Gastrocnemius medialis (tissue), 4 donors: ENCODE data around the gene LINGO3. TPM values are rescaled to one million over a fixed set of nuclear protein-coding genes. Genes with fewer than 3 reads are reported as not detected.

Experiments used
- ATAC-seq, 2 donors: fragments of 150-250 bp; one replicate each; pipeline ENCODE4 v1.9.1; 2016
- DNase-seq, 2 donors: peaks; one replicate each; pipeline ENCODE4 v3.0.0-alpha.2; 2019
- H3K27ac ChIP-seq, 4 donors: fragments of 200-600 bp; sonication (generic); 1 replicate in 1 of 4; 2 replicates in 3 of 4; pipeline ENCODE4 v1.5.1; 2016 to 2018; ENCODE audit warnings: mild to moderate bottlenecking in 2 of 4, moderate library complexity in 1 of 4
- H3K27me3 ChIP-seq, 3 donors: fragments of 200-600 bp; sonication (generic) in 2 of 3; 1 replicate in 1 of 3; 2 replicates in 2 of 3; pipeline versions ENCODE4 v1.5.1 to v1.6.0; 2016 to 2019; ENCODE audit warnings: mild to moderate bottlenecking in 1 of 3, moderate library complexity in 1 of 3
- H3K36me3 ChIP-seq, 2 donors: fragments of 200-600 bp; sonication (generic) in 1 of 2; one replicate each; pipeline ENCODE4 v1.5.1; 2017 to 2018
- H3K4me1 ChIP-seq, 2 donors: fragments of 200-600 bp; sonication (generic) in 1 of 2; one replicate each; pipeline ENCODE4 v1.5.1; 2016 to 2017; ENCODE audit warnings: mild to moderate bottlenecking in 2 of 2
- H3K4me3 ChIP-seq, 4 donors: fragments of 200-600 bp; sonication (generic) in 3 of 4; 1 replicate in 1 of 4; 2 replicates in 3 of 4; pipeline ENCODE4 v1.5.1; 2016 to 2019; ENCODE audit warnings: mild to moderate bottlenecking in 2 of 4
- H3K9me3 ChIP-seq, 3 donors: fragments of 200-600 bp; sonication (generic) in 2 of 3; 1 replicate in 1 of 3; 2 replicates in 2 of 3; pipeline ENCODE4 v1.5.1; 2016 to 2019
- POLR2A ChIP-seq, 2 donors: fragments of 450-650 bp; IDR thresholded peaks; one replicate each; pipeline ENCODE4 v1.6.1; 2017; ENCODE audit warnings: antibody characterized with exemption in 2 of 2, mild to moderate bottlenecking in 2 of 2, moderate library complexity in 2 of 2
- in situ Hi-C, 4 donors: fragments of 200-750 bp; cut with MboI; loops; one replicate each; pipeline versions ENCODE4 v1.15.0 to v1.8.0; 2017; ENCODE audit warnings: low sequenced_read_pairs in 4 of 4
- intact Hi-C: fragments of 100-400 bp; cut with DNase I; formaldehyde crosslinking; loops from one replicate; pipeline ENCODE4 v1.15.1; 2023; ENCODE audit warnings: low total_unique reads
- total RNA-seq, 4 donors: library from RNA; depleted of rRNA; stranded (reverse); fragments of >200 nt; gene quantifications; one replicate each; pipeline versions ENCODE4 v1.1.0 to v1.2.3, GENCODE V29; 2016
- TF ChIP-seq, protein P1 (sequence below), 5 experiments: fragments of 450-650 bp in 3 of 5; fragments of 200-600 bp in 2 of 5; sonication (generic) in 2 of 5; IDR thresholded peaks in 4 of 5; conservative IDR thresholded peaks in 1 of 5; 1 replicate in 4 of 5; 2 replicates in 1 of 5; pipeline ENCODE4 v1.5.1; 2016 to 2019; ENCODE audit warnings: antibody characterized with exemption in 5 of 5, mild to moderate bottlenecking in 3 of 5, moderate library complexity in 3 of 5

LINGO3 gene
- total RNA-seq, 4 donors from 2014 or later, result not detected

DNA sequence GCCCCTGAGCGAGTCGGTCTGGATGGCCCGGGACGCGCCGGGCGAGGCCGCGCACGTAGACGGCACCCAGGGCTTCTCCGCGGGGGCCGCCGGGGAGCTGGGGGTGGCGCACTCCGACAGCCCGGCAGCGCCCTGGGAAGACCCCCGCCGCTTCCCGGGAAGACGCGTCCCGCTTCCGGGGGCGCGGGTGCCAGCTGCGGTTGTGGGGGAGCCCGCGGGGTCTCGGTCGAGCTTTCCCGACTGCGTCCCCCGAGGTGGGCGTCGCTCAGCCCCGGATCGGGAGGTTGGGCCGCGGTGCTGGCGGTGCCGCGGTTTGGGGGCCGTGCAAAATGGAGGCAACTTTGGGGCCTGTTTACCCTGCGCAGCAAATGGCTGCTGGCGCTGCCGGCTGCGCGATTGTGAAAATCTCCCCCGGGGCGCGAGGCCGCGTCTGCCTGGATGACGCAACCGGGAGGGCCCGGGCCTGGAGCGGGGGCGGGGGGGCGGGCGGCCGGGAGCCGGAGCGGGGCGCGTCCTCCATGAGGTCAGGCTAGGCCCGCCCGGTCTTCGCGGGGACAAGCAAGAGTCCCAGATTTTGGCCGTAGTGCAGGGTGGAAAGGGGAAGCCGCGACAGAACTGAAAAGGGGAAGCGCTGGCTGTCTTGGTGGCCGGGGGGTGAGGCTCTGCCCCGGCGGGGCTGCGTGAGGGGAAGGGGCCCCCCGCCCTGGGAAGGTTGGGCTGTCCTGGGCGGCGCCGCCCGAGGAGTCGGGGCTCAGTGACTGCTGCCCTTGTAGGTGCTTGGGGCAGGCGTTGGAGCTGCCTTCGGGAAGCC lies 37.3 kb downstream of the LINGO3 start:
- Histone ChIP-seq H3K4me3 (peak overlapping the region; percentile 88 to 100 (median 98)), H3K27ac (peak overlapping the region; percentile 99 to 100 (median 100)), H3K36me3 (peaks cover 0 to 19% of the 10 kb centered on the region in 2 donors), H3K4me1 (peaks cover 43 to 50% of the 10 kb centered on the region in 2 donors), H3K27me3 (no peaks in the 10 kb centered on the region), H3K9me3 (no peaks in the 10 kb centered on the region)
- peak; percentile 87 to 90 for TF ChIP-seq POLR2A (IDR thresholded peaks at IDR 0.05)
- TF ChIP-seq, protein P1, sequence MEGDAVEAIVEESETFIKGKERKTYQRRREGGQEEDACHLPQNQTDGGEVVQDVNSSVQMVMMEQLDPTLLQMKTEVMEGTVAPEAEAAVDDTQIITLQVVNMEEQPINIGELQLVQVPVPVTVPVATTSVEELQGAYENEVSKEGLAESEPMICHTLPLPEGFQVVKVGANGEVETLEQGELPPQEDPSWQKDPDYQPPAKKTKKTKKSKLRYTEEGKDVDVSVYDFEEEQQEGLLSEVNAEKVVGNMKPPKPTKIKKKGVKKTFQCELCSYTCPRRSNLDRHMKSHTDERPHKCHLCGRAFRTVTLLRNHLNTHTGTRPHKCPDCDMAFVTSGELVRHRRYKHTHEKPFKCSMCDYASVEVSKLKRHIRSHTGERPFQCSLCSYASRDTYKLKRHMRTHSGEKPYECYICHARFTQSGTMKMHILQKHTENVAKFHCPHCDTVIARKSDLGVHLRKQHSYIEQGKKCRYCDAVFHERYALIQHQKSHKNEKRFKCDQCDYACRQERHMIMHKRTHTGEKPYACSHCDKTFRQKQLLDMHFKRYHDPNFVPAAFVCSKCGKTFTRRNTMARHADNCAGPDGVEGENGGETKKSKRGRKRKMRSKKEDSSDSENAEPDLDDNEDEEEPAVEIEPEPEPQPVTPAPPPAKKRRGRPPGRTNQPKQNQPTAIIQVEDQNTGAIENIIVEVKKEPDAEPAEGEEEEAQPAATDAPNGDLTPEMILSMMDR (IDR thresholded peaks at IDR 0.05 in 4 of 5, conservative IDR thresholded peaks at IDR 0.05 in 1 of 5), result no peak
- intact Hi-C loops, result loop anchor here (2.0 to 5.0 kb wide), 3 partner anchors 57 to 122 kb away; partner anchors contain the start of genes LSM7 and SPPL2B
- ATAC-seq (peak; percentile 53 to 56), DNase-seq (peak; percentile 80 to 90)
- in situ Hi-C loops, result no loop called here

DNA sequence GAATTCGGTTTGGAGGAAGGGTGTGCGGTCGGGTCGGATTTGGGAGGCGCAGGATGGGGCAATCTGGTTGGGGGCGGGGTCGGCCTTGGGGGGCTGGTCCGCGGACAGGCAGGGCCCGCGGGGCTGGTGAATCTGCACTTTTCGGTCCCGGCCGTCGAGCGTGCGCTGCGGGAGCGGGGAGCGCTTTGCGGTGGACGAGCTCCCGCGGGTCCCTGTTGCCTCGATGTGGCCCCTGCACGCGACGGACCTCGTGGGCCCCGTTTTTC lies 37.9 kb downstream of the LINGO3 start:
- Histone ChIP-seq H3K27me3 (no peaks in the 10 kb centered on the region), H3K36me3 (peaks cover 0 to 19% of the 10 kb centered on the region in 2 donors), H3K9me3 (no peaks in the 10 kb centered on the region), H3K27ac (peak overlapping the region; percentile 99 to 100 (median 100)), H3K4me1 (peaks cover 38 to 45% of the 10 kb centered on the region in 2 donors), H3K4me3 (peak overlapping the region; percentile 88 to 100 (median 98))
- ATAC-seq (no peak), DNase-seq (no peak)
- TF ChIP-seq POLR2A (IDR thresholded peaks at IDR 0.05), result no peak
- TF ChIP-seq, protein P1 (IDR thresholded peaks at IDR 0.05 in 4 of 5, conservative IDR thresholded peaks at IDR 0.05 in 1 of 5), result no peak
- in situ Hi-C loops, result no loop called here
- intact Hi-C loops, result loop anchor here (2.0 to 5.0 kb wide), 3 partner anchors 57 to 122 kb away; partner anchors contain the start of genes LSM7 and SPPL2B

DNA sequence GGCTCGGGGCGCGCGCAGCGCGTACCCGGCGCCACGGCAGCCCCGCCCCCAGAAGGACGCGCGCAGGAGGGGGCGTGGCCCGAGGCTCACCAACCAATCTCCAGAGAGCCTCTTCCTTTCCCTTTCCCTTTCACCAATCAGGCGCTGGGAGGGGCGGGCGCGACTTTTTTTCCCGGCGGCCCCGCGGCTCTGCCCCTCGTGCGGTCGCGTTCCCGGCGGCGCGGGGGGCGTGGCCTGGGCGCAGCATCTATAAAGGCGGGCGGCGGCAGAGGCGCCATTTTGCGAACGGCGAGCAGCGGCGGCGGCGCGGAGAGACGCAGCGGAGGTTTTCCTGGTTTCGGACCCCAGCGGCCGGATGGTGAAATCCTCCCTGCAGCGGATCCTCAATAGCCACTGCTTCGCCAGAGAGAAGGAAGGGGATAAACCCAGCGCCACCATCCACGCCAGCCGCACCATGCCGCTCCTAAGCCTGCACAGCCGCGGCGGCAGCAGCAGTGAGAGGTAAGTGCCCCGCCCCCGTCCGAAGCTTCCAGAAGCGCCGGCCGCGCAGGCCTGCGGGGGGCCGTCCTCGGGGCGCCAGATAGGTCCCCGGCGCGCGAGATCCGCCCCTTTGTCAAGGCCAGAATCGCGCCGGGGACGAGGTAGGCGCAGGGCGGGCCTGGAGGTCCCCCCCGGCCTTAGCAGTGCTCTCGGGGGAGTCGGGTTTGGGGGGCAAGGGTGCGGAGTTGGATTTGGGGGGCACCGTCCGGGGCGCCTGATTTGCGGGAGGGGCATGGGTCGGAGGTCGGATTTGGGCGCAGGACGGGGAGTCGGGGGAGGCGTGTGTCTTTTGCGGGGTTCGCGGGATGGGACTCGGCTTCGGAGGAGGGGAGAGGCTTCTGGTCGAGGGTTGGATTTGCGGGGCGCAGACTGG lies 38.5 kb downstream of the LINGO3 start:
- in situ Hi-C loops, result no loop called here
- ATAC-seq, result peak; percentile 82 to 89
- intact Hi-C loops, result loop anchor here (1.0 to 5.0 kb wide), 6 partner anchors 13 to 173 kb away; partner anchors contain the start of genes AP3D1, IZUMO4, JSRP1 and LSM7
- H3K27me3 ChIP-seq, result no peaks in the 10 kb centered on the region
- H3K4me3 ChIP-seq, result peak overlapping the region; percentile 88 to 100 (median 98)
- H3K4me1 ChIP-seq, result peaks cover 35 to 41% of the 10 kb centered on the region in 2 donors
- TF ChIP-seq POLR2A (IDR thresholded peaks at IDR 0.05), result peak; percentile 100
- TF ChIP-seq, protein P1 (IDR thresholded peaks at IDR 0.05 in 4 of 5, conservative IDR thresholded peaks at IDR 0.05 in 1 of 5), result peak in 4 of 5 experiments; percentile 26 to 66 (median 52)
- peak; percentile 97 to 99 for DNase-seq
- H3K9me3 ChIP-seq, result no peaks in the 10 kb centered on the region
- H3K36me3 ChIP-seq, result peaks cover 0 to 19% of the 10 kb centered on the region in 2 donors
- peak overlapping the region; percentile 99 to 100 (median 100) for H3K27ac ChIP-seq

DNA sequence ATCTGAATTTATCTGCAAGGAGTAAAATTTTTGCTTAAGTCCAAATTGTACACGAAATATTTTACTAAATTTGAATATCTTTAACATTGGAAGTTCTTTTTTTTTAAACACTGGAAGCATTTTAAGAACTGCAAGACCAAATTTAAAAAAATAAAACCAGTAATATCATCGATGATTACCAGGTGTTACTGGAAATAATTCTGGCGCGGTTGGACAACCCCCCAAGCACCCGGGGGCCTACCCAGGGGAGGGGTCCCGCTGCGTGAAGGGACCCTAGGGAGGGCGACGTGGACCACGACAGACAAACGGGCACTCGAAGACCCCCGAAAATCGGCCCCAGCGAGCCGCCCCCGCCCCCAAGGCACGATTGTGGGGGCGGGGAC lies 39.1 kb downstream of the LINGO3 start:
- DNase-seq (no peak), ATAC-seq (no peak)
- Histone ChIP-seq H3K4me3 (peak overlapping the region; percentile 67 to 100 (median 82)), H3K27me3 (no peaks in the 10 kb centered on the region), H3K9me3 (no peaks in the 10 kb centered on the region), H3K27ac (peak overlapping the region; percentile 72 to 100 (median 94)), H3K36me3 (peaks cover 0 to 19% of the 10 kb centered on the region in 2 donors), H3K4me1 (peaks cover 35 to 37% of the 10 kb centered on the region in 2 donors)
- TF ChIP-seq, protein P1 (IDR thresholded peaks at IDR 0.05 in 4 of 5, conservative IDR thresholded peaks at IDR 0.05 in 1 of 5), result no peak
- TF ChIP-seq POLR2A (IDR thresholded peaks at IDR 0.05), result no peak
- in situ Hi-C loops (no loop called here), intact Hi-C loops (loop anchor here (1.0 to 2.0 kb wide), 3 partner anchors 13 to 172 kb away; partner anchors contain the start of genes AP3D1, IZUMO4, JSRP1 and MOB3A)
